ENCODE data around the gene MPI. TPM values are rescaled to one million over a fixed set of nuclear protein-coding genes. Genes with fewer than 3 reads are reported as not detected.
A peak's percentile ranks its signal among the peaks of the same experiment; 100 is the strongest.
"Not testable (repeated sequence)": the region's sequence is repeated elsewhere in the genome, so short reads cannot be mapped to it uniquely, and the experiment has no call there.

Gene MPI
- total RNA-seq, 2 experiments from 2014 or later: 56.4 to 60.0 TPM

DNA sequence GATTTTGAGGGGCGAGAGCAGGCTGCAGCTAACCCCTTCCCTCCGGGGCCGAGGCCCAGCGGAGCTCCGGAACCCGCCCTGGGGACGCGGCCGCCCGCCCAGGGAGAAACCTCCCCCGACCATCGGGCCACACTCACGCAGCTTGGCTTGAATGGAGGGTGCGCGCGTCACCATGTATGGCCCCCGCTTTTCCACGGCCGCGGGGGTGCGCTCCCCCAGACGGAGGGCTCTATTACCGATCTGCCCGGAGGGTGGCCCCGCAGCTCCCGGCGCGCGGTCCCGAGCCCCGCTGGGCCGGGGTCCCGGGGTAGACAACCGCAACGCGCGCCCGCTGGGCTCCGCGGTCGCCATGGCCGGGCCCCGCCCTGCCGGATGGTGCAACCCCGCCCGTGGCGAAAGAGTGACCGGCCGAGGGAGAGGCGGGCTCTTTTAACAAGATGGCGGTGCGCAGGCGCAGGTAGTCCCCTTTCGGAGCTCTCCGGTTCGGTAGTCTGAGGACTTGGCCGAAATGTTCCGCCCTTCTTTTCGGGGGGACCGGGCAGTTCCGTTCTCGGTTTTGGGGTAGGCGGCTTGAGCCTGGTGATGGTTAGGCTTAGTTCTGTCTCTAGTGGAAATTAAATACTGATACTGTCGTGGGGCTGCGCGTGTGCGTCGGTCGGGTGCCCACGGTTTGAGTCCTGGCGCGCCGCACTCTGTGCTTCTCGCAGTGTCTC is 16.8 kb downstream of the MPI start, which contains the start of gene FAM219B:
Gene FAM219B (minus strand): TSS at position 402 of the 713 bp plus-strand sequence. CDS start 51 bp downstream, at position 351.
- Mint-ChIP-seq H3K27me3 (no peaks in the 10 kb centered on the region), H3K27ac (peak within 1 kb of the TSS; percentile 97), H3K36me3 (peaks cover 22% of the 10 kb centered on the region), H3K4me3 (peak within 1 kb of the TSS; percentile 99), H3K9me3 (no peaks in the 10 kb centered on the region), H3K4me1 (ENCODE audit: low read depth) (peaks cover 32% of the 10 kb centered on the region)
- intact Hi-C loops (cut with micrococcal nuclease): loop anchor here (1.0 to 5.0 kb wide), 3 partner anchors 34 to 61 kb away; partner anchors contain the start of gene SCAMP2
- CTCF ChIA-PET: interaction anchor here (0.7 to 9.1 kb wide), 22 partner anchors 10 to 309 kb away, joined by 3 to 103 read pairs (median 4); partner anchors contain the start of genes COX5A, MPI, RPP25 and ULK3
- POLR2A ChIA-PET: interaction anchor here (0.6 to 2.2 kb wide), 13 partner anchors 9 to 461 kb away, joined by 3 to 10 read pairs (median 4); partner anchors contain the start of genes COX5A, CSK and ULK3
- DNase-seq: peak; percentile 89

DNA sequence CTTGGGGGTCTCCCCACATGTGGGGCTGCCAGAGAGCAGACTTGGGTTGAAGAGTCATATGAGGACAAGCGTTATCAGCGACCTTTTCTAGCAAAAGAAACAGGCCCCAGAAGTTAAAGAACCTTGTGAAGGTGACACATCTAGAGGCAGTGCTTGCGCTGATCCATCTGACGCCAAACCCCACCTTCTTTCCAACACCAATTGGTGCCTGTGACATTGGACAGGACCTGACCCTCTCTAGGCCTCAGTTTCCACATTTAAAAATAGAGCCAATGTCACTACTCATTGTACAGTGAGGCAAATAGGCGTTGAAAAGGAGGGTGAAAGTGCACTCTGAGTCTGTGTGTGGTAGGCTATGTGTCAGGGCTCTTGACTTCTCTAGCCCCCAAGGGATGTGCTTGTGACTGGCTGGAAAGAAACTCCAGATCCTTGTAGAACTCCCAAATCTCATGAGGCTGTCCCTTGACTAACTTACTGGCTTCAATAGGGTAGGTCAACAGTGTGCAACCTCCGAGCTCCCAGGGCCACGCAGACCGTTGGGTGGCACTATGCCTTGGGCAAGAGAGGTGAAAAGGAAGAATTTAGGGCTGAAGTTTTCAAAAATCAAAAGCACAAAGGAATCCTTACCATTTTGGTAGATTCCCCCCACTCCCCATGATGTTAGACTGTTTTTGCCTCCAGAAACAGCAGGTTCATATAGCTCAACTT is 17.5 kb downstream of the MPI start:
- ChIA-PET CTCF (interaction anchor here (0.5 to 9.1 kb wide), 16 partner anchors 11 to 296 kb away, joined by 3 to 103 read pairs (median 4); partner anchors contain the start of genes C15orf39, COX5A, RPP25 and ULK3), POLR2A (interaction anchor here (0.6 to 2.2 kb wide), 10 partner anchors 10 to 297 kb away, joined by 3 to 10 read pairs (median 4); partner anchors contain the start of gene COX5A)
- H3K4me1 Mint-ChIP-seq (ENCODE audit: low read depth): peaks cover 26% of the 10 kb centered on the region
- H3K9me3 Mint-ChIP-seq: no peaks in the 10 kb centered on the region
- peak overlapping the region; percentile 97 for H3K27ac Mint-ChIP-seq
- no peaks in the 10 kb centered on the region for H3K27me3 Mint-ChIP-seq
- intact Hi-C loops (cut with micrococcal nuclease): loop anchor here (2.0 to 5.0 kb wide), 2 partner anchors 35 to 45 kb away; partner anchors contain the start of gene SCAMP2
- no peak for DNase-seq
- H3K36me3 Mint-ChIP-seq: peaks cover 16% of the 10 kb centered on the region
- H3K4me3 Mint-ChIP-seq: peak overlapping the region; percentile 99

DNA sequence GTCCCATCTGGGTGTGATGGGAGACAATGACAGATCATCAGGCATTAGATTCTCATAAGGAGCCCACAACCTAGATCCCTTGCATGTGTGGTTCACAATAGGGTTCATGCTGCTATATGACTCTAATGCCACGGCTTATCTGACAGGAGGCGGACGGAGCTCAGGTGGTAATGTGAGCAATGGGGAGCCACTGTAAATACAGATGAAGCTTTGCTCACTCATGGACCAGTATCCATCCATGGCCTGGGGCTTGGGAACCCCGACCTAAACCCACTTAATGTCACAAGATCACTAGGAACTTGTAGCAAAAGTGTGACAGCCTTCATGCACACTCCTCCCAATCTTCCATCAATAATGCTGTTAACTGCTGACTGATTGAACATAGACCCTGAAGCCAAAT is 18.8 kb downstream of the MPI start:
- H3K27ac Mint-ChIP-seq: no peak overlapping the region
- intact Hi-C loops (cut with micrococcal nuclease): loop anchor here (5.0 kb wide), 1 partner anchor 44 kb away; no protein-coding TSS in a partner anchor

DNA sequence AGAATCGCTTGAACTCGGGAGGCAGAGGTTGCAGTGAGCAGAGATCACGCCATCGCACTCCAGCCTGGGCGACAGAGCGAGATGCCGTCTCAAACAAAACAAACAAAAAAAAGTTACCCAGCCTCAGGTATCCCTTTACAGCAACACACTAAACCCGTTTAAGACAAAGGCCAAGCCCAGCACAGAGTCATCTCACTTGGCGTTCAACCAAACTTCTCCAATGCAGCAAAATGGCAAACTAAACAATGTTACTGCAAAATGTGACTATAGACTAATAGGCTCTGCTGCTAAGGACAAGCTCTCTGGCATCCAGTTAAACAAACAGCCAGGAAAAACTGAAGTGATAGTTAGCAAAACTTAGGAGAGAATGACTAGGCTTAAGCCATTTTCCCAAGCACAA is 23.2 kb downstream of the MPI start:
- Mint-ChIP-seq H3K36me3 (peaks cover 23% of the 10 kb centered on the region), H3K4me3 (no peak overlapping the region), H3K9me3 (no peaks in the 10 kb centered on the region), H3K4me1 (ENCODE audit: low read depth) (no peaks in the 10 kb centered on the region), H3K27ac (no peak overlapping the region), H3K27me3 (no peaks in the 10 kb centered on the region)
- ChIA-PET POLR2A (no interaction called here), CTCF (interaction anchor here (1.3 to 5.8 kb wide), 2 partner anchors 11 to 37 kb away, joined by 3 to 43 read pairs; no protein-coding TSS in a partner anchor)
- no peak for DNase-seq
- intact Hi-C loops (cut with micrococcal nuclease): no loop called here

More for the DNA sequence above, 18.8 kb downstream of the MPI start:
- H3K4me3 Mint-ChIP-seq: no peak overlapping the region
- no peak for DNase-seq
- peaks cover 26% of the 10 kb centered on the region for H3K4me1 Mint-ChIP-seq (ENCODE audit: low read depth)
- H3K9me3 Mint-ChIP-seq: no peaks in the 10 kb centered on the region
- POLR2A ChIA-PET: interaction anchor here (0.6 kb wide), 1 partner anchor 34 kb away, joined by 4 read pairs; no protein-coding TSS in a partner anchor
- CTCF ChIA-PET: interaction anchor here (0.6 to 1.4 kb wide), 5 partner anchors 42 to 556 kb away, joined by 3 to 5 read pairs (median 3); partner anchors contain the start of gene C15orf39
- peaks cover 17% of the 10 kb centered on the region for H3K36me3 Mint-ChIP-seq
- no peaks in the 10 kb centered on the region for H3K27me3 Mint-ChIP-seq

DNA sequence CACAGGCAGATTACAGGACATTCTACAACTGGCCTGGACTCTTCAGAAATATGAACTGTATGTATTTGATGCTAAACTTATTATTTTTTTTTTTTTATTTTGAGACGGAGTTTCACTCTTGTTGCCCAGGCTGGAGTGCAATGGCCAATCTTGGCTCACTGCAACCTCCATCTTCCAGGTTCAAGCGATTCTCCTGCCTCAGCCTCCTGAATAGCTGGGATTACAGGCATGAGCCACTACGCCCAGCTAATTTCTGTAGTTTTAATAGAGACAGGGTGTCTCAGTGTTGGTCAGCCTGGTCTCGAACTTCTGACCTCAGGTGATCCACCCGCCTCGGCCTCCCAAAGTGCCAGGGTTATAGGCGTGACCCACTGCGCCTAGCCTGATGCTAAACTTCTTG is 24.0 kb downstream of the MPI start:
- H3K27me3 Mint-ChIP-seq; DNase-seq; H3K4me1 Mint-ChIP-seq (ENCODE audit: low read depth); H3K9me3 Mint-ChIP-seq; intact Hi-C loops (cut with micrococcal nuclease); H3K4me3 Mint-ChIP-seq; POLR2A ChIA-PET; H3K27ac Mint-ChIP-seq: not testable (repeated sequence)
- peaks cover 28% of the 10 kb centered on the region for H3K36me3 Mint-ChIP-seq
- CTCF ChIA-PET: interaction anchor here (1.3 to 5.8 kb wide), 2 partner anchors 12 to 37 kb away, joined by 3 to 43 read pairs; no protein-coding TSS in a partner anchor

DNA sequence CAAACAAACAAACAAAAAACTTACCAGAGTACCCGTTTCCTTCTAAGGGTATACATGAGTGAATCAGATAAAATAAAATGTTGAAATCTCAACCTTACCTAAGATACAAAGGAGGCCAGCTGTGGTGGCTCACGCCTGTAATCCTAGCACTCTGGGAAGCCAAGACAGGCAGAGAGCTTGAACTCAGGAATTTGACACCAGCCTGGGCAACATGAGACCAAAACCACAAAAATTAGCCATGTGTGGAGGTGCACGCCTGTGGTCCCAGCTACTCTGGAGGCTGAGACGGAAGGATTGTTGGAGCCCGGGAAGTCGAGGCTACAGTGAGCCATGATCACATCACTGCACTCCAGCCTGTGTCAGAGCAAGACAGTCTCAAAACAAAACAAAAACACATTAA is 27.8 kb downstream of the MPI start:
- H3K36me3 Mint-ChIP-seq: peaks cover 48% of the 10 kb centered on the region
- POLR2A ChIA-PET: interaction anchor here (0.5 to 1.3 kb wide), 2 partner anchors 12 to 14 kb away, joined by 4 to 6 read pairs; partner anchors contain the start of gene FAM219B
- H3K27ac Mint-ChIP-seq: no peak overlapping the region

DNA sequence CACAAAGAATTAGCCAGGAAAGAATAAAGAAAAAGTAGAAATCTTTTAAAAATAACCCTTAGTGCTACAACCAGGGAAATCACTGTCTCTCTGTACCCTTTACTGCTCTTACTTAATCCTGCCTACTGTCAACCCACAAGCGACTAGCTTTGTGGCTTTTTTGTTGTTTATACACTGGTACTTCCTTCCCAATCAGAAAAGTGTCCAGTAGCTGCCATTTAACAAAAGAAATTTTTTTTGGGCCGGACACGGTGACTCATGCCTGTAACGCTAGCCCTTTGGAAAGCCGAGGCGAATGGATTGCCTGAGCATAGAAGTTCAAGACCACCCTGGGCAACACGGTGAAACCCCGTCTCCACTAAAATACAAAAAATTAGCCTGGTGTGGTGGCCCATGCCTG is 30.6 kb downstream of the MPI start:
- Mint-ChIP-seq H3K9me3 (no peaks in the 10 kb centered on the region), H3K27ac (no peak overlapping the region), H3K36me3 (peaks cover 42% of the 10 kb centered on the region), H3K27me3 (no peaks in the 10 kb centered on the region), H3K4me1 (ENCODE audit: low read depth) (peaks cover 2% of the 10 kb centered on the region), H3K4me3 (no peak overlapping the region)
- DNase-seq: no peak
- ChIA-PET POLR2A (interaction anchor here (0.6 kb wide), 1 partner anchor 9 kb away, joined by 4 read pairs; no protein-coding TSS in a partner anchor), CTCF (interaction anchor here (2.3 kb wide), 1 partner anchor 19 kb away, joined by 8 read pairs; no protein-coding TSS in a partner anchor)
- intact Hi-C loops (cut with micrococcal nuclease): no loop called here

More for the DNA sequence above, 27.8 kb downstream of the MPI start:
- no peaks in the 10 kb centered on the region for H3K27me3 Mint-ChIP-seq
- DNase-seq: no peak
- intact Hi-C loops (cut with micrococcal nuclease): no loop called here
- no peak overlapping the region for H3K4me3 Mint-ChIP-seq
- CTCF ChIA-PET: interaction anchor here (2.5 kb wide), 1 partner anchor 16 kb away, joined by 8 read pairs; no protein-coding TSS in a partner anchor
- no peaks in the 10 kb centered on the region for H3K9me3 Mint-ChIP-seq
- no peaks in the 10 kb centered on the region for H3K4me1 Mint-ChIP-seq (ENCODE audit: low read depth)

DNA sequence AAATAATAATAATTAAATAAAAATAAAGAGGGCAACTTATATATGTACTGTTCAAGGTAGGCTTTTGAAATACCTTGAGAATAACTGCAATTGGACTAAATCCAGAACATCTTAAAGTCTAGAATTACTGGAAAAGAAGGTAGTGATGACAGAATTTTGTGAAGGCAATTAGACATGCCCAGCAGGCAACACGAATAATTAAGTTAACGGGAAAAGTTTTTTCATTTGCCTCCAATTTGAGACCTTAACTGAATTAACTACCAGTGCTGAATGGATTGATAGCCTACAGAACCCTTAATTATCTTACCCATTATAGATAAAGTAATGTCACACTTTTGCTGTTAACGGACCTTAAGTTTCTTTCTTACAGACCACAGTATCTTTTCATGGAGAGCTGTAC is 34.7 kb downstream of the MPI start:
- H3K36me3 Mint-ChIP-seq: peaks cover 36% of the 10 kb centered on the region

DNA sequence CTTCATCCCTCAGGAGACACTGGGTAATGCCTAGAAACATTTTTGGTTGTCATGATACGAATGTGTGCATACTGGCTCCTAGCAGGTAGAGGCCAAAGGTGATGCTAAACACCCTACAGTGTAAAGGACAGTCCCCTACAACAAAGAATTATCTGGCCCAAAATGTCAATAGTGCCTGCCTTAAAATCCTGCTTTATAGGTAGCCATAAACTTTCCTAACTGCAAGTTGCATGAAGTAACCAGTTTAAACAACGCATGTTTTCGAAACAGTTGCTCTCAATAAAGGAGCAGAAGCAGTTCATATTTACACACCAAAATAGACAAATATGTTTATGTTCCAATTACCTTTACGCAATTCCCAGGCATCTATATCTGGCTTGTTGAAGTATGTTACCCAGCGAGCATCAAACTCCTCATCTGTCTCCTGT is 38.9 kb downstream of the MPI start:
- H3K36me3 Mint-ChIP-seq: peaks cover 22% of the 10 kb centered on the region
- POLR2A ChIA-PET: no interaction called here
- no peak overlapping the region for H3K4me3 Mint-ChIP-seq
- no peaks in the 10 kb centered on the region for H3K9me3 Mint-ChIP-seq
- no peaks in the 10 kb centered on the region for H3K27me3 Mint-ChIP-seq
- peaks cover 8% of the 10 kb centered on the region for H3K4me1 Mint-ChIP-seq (ENCODE audit: low read depth)
- no peak for DNase-seq
- H3K27ac Mint-ChIP-seq: no peak overlapping the region
- intact Hi-C loops (cut with micrococcal nuclease): no loop called here
- CTCF ChIA-PET: no interaction called here

More for the DNA sequence above, 34.7 kb downstream of the MPI start:
- peaks cover 2% of the 10 kb centered on the region for H3K4me1 Mint-ChIP-seq (ENCODE audit: low read depth)
- no peaks in the 10 kb centered on the region for H3K9me3 Mint-ChIP-seq
- H3K4me3 Mint-ChIP-seq: no peak overlapping the region
- CTCF ChIA-PET: no interaction called here
- POLR2A ChIA-PET: no interaction called here
- DNase-seq: no peak
- no peak overlapping the region for H3K27ac Mint-ChIP-seq
- no peaks in the 10 kb centered on the region for H3K27me3 Mint-ChIP-seq
- intact Hi-C loops (cut with micrococcal nuclease): no loop called here

DNA sequence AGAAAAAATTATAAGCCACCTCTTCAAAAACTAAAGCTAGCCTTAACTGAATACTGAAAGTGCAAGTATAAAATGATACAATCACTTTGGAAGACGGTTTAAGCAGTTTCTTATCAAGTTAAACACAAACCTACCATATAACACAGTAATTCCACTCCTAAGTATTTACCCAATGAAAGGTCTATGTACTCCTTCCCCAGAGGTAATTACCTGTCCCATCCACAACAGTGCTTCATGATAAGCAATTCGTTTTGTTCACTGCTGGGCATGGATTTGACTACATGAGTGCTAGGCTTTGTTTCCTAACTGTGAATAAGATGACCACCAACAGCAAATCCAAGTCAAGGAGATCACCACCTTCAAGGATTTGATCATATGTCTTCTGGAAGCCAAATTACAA is 43.7 kb downstream of the MPI start:
- Mint-ChIP-seq H3K4me3 (no peak overlapping the region), H3K27me3 (no peaks in the 10 kb centered on the region), H3K27ac (peak overlapping the region; percentile 5), H3K36me3 (peaks cover 15% of the 10 kb centered on the region), H3K9me3 (no peaks in the 10 kb centered on the region), H3K4me1 (ENCODE audit: low read depth) (peaks cover 31% of the 10 kb centered on the region)
- CTCF ChIA-PET: interaction anchor here (0.7 to 2.9 kb wide), 5 partner anchors 16 to 276 kb away, joined by 3 to 14 read pairs (median 4); partner anchors contain the start of gene FAM219B
- intact Hi-C loops (cut with micrococcal nuclease): no loop called here
- POLR2A ChIA-PET: no interaction called here
- no peak for DNase-seq

DNA sequence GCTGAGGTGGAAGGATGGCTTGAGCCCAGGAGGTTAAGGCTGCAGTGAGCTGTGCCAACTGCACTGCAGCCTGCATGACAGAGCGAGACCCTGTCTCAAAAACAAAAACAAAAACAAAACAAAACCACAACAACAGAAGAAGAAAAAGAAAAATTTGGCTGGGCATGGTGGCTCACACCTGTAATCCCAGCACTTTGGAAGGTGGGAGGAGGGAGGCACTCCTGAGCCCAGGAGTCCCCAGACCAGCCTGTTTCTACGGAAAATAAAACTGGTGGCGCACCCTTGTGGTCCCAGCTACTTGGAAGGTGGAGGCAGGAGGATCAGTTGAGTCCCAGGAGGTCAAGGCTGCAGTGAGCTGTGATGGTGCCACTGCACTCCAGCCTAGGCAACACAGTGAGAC is 45.4 kb downstream of the MPI start:
- H3K27me3 Mint-ChIP-seq, H3K36me3 Mint-ChIP-seq, DNase-seq, POLR2A ChIA-PET, H3K9me3 Mint-ChIP-seq: not testable (repeated sequence)
- Mint-ChIP-seq H3K27ac (peak overlapping the region; percentile 19), H3K4me1 (ENCODE audit: low read depth) (peaks cover 31% of the 10 kb centered on the region), H3K4me3 (peak overlapping the region; percentile 11)
- CTCF ChIA-PET: interaction anchor here (1.0 to 2.9 kb wide), 5 partner anchors 16 to 148 kb away, joined by 3 to 14 read pairs (median 4); partner anchors contain the start of gene FAM219B
- intact Hi-C loops (cut with micrococcal nuclease): loop anchor here (5.0 kb wide), 2 partner anchors 153 to 393 kb away; partner anchors contain the start of genes ARID3B and CSK

Data from activated CD4-positive, alpha-beta memory T cell treated with anti-CD3 and anti-CD28 coated beads for 36 hours (primary cell).